Measurements from ENCODE around the gene NCAPD2.

The NCAPD2 gene

GRCh38 chr12:6507102-6507998, 13.4 kb downstream of the NCAPD2 start:
- TF ChIP-seq TAF1 (IDR thresholded peaks at IDR 0.05; ENCODE audit: low read depth) (no peak), CEBPB (IDR thresholded peaks at IDR 0.05) (peak; percentile 39; the same call in 1 of the 2 replicates), EP300 (IDR thresholded peaks at IDR 0.05; ENCODE audit: borderline replicate concordance) (0 out of 2 replicates have a peak, but pooled peaks have one; percentile 13)

GRCh38 chr12:6508087-6508486, 14.2 kb downstream of the NCAPD2 start:
- TF ChIP-seq TEAD4 (IDR thresholded peaks at IDR 0.05) (no peak), TCF12 (IDR thresholded peaks at IDR 0.05; ENCODE audit: low read depth) (no peak), MAX (IDR thresholded peaks at IDR 0.05) (no peak), CEBPB (IDR thresholded peaks at IDR 0.05) (no peak), USF1 (IDR thresholded peaks at IDR 0.05) (no peak), FOXM1 (IDR thresholded peaks at IDR 0.05; ENCODE audit: borderline replicate concordance, low read depth) (no peak), NFIC (IDR thresholded peaks at IDR 0.05) (no peak), RAD21 (IDR thresholded peaks at IDR 0.05; ENCODE audit: low read depth) (no peak), YY1 (IDR thresholded peaks at IDR 0.05; ENCODE audit: low read depth) (no peak), CREB1 (IDR thresholded peaks at IDR 0.05; ENCODE audit: low read depth) (no peak), REST (IDR thresholded peaks at IDR 0.05; ENCODE audit: low read depth) (no peak), EP300 (IDR thresholded peaks at IDR 0.05; ENCODE audit: borderline replicate concordance) (no peak)

GRCh38 chr12:6520186-6520585, 26.3 kb downstream of the NCAPD2 start:
- TF ChIP-seq EGR1 (IDR thresholded peaks at IDR 0.05) = no peak
- no peak for TF ChIP-seq EP300 (IDR thresholded peaks at IDR 0.05; ENCODE audit: borderline replicate concordance)
- TF ChIP-seq TAF1 (IDR thresholded peaks at IDR 0.05; ENCODE audit: low read depth) = no peak
- no peak for TF ChIP-seq NFIC (IDR thresholded peaks at IDR 0.05)
- no peak for TF ChIP-seq ZBTB7A (IDR thresholded peaks at IDR 0.05; ENCODE audit: low read depth)
- no peak for TF ChIP-seq CEBPB (IDR thresholded peaks at IDR 0.05)
- TF ChIP-seq TCF12 (IDR thresholded peaks at IDR 0.05; ENCODE audit: low read depth) = no peak
- TF ChIP-seq FOXM1 (IDR thresholded peaks at IDR 0.05; ENCODE audit: borderline replicate concordance, low read depth) = no peak
- TF ChIP-seq CREB1 (IDR thresholded peaks at IDR 0.05; ENCODE audit: low read depth) = no peak
- no peak for TF ChIP-seq YY1 (IDR thresholded peaks at IDR 0.05; ENCODE audit: low read depth)

GRCh38 chr12:6522193-6522592, 28.3 kb downstream of the NCAPD2 start:
- TF ChIP-seq ZBTB7A (IDR thresholded peaks at IDR 0.05; ENCODE audit: low read depth) (no peak), CREB1 (IDR thresholded peaks at IDR 0.05; ENCODE audit: low read depth) (no peak), REST (IDR thresholded peaks at IDR 0.05; ENCODE audit: low read depth) (no peak), MAX (IDR thresholded peaks at IDR 0.05) (no peak), CEBPB (IDR thresholded peaks at IDR 0.05) (no peak), RAD21 (IDR thresholded peaks at IDR 0.05; ENCODE audit: low read depth) (no peak), TCF12 (IDR thresholded peaks at IDR 0.05; ENCODE audit: low read depth) (no peak), USF1 (IDR thresholded peaks at IDR 0.05) (no peak), TEAD4 (IDR thresholded peaks at IDR 0.05) (no peak)

GRCh38 chr12:6523708-6524107, 29.8 kb downstream of the NCAPD2 start:
- TF ChIP-seq CEBPB (IDR thresholded peaks at IDR 0.05) (no peak), YY1 (IDR thresholded peaks at IDR 0.05; ENCODE audit: low read depth) (no peak), TAF1 (IDR thresholded peaks at IDR 0.05; ENCODE audit: low read depth) (no peak), RAD21 (IDR thresholded peaks at IDR 0.05; ENCODE audit: low read depth) (no peak), ZBTB7A (IDR thresholded peaks at IDR 0.05; ENCODE audit: low read depth) (no peak), CREB1 (IDR thresholded peaks at IDR 0.05; ENCODE audit: low read depth) (no peak), TEAD4 (IDR thresholded peaks at IDR 0.05) (no peak), EGR1 (IDR thresholded peaks at IDR 0.05) (no peak)

- TF ChIP-seq EP300 (IDR thresholded peaks at IDR 0.05; ENCODE audit: borderline replicate concordance) = no peak
- no peak for TF ChIP-seq CEBPB (IDR thresholded peaks at IDR 0.05)
- TF ChIP-seq TCF12 (IDR thresholded peaks at IDR 0.05; ENCODE audit: low read depth) = no peak
- TF ChIP-seq RAD21 (IDR thresholded peaks at IDR 0.05; ENCODE audit: low read depth) = no peak
- no peak for TF ChIP-seq FOXM1 (IDR thresholded peaks at IDR 0.05; ENCODE audit: borderline replicate concordance, low read depth)
- no peak for TF ChIP-seq YY1 (IDR thresholded peaks at IDR 0.05; ENCODE audit: low read depth)
- no peak for TF ChIP-seq USF1 (IDR thresholded peaks at IDR 0.05)
- TF ChIP-seq CREB1 (IDR thresholded peaks at IDR 0.05; ENCODE audit: low read depth) = no peak
- no peak for TF ChIP-seq NFIC (IDR thresholded peaks at IDR 0.05)
- TF ChIP-seq TEAD4 (IDR thresholded peaks at IDR 0.05) = no peak; the same call in 1 of the 2 replicates
- no peak for TF ChIP-seq MAX (IDR thresholded peaks at IDR 0.05)
Observed at GRCh38 chr12:6524648-6525047, 30.7 kb downstream of the NCAPD2 start.
